Retinal pigment epithelial cell (primary cell): Measurements from ENCODE around the gene KRT71.

Source experiments
- DNase-seq: peaks from one replicate; pipeline ENCODE4 v3.0.0-alpha.2; 2010; ENCODE audit warnings: low read depth
- H3K4me3 ChIP-seq: 2 replicates; pipeline ENCODE4 v1.5.1; 2011; ENCODE audit warnings: mild to moderate bottlenecking, low read length, control low read depth, moderate library complexity
- TF ChIP-seq, protein P1 (sequence below): conservative IDR thresholded peaks from 2 replicates; pipeline ENCODE4 v1.5.1; 2011; ENCODE audit warnings: low read depth, low read length, control low read depth, inconsistent platforms

Gene KRT71

DNA sequence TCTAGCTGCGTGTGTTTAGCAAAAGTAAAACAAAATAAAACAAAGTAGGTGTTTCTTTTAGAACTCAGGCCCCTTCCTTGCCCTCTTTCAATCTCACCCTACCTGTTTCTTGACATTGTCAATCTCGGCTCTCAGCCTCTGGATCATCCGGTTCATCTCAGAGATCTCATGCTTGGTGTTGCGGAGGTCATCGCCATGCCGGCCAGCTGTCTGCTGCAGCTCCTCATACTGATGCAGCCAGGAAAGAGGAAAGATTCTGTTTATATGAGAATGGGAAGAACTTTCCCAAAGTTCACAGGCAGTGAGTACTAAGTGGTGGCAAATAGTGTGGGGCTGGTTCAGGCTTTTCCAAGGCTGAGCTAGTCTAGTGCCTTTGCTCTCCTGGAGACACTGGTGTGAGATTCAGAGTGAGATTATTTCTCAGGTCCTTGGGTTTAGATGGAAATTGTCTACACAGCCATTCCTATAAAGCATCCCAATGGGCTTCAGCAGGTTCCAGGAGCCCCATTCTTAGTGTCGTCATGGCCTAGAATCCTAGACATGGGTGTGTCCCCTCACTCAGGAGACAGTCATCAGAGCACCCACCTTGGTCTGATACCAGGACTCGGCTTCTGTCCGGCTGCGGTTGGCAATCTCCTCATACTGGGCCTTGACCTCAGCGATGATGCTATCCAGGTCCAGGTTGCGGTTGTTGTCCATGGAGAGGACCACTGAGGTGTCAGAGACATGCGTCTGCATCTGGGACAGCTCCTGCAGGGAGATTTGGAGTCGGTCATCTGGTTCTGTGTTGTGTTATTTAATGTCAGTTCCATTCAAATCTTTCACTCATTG, 35.7 kb downstream of the KRT71 start:
- TF ChIP-seq, protein P1, sequence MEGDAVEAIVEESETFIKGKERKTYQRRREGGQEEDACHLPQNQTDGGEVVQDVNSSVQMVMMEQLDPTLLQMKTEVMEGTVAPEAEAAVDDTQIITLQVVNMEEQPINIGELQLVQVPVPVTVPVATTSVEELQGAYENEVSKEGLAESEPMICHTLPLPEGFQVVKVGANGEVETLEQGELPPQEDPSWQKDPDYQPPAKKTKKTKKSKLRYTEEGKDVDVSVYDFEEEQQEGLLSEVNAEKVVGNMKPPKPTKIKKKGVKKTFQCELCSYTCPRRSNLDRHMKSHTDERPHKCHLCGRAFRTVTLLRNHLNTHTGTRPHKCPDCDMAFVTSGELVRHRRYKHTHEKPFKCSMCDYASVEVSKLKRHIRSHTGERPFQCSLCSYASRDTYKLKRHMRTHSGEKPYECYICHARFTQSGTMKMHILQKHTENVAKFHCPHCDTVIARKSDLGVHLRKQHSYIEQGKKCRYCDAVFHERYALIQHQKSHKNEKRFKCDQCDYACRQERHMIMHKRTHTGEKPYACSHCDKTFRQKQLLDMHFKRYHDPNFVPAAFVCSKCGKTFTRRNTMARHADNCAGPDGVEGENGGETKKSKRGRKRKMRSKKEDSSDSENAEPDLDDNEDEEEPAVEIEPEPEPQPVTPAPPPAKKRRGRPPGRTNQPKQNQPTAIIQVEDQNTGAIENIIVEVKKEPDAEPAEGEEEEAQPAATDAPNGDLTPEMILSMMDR: no peak
- no peak overlapping the region for H3K4me3 ChIP-seq
- no peak for DNase-seq

DNA sequence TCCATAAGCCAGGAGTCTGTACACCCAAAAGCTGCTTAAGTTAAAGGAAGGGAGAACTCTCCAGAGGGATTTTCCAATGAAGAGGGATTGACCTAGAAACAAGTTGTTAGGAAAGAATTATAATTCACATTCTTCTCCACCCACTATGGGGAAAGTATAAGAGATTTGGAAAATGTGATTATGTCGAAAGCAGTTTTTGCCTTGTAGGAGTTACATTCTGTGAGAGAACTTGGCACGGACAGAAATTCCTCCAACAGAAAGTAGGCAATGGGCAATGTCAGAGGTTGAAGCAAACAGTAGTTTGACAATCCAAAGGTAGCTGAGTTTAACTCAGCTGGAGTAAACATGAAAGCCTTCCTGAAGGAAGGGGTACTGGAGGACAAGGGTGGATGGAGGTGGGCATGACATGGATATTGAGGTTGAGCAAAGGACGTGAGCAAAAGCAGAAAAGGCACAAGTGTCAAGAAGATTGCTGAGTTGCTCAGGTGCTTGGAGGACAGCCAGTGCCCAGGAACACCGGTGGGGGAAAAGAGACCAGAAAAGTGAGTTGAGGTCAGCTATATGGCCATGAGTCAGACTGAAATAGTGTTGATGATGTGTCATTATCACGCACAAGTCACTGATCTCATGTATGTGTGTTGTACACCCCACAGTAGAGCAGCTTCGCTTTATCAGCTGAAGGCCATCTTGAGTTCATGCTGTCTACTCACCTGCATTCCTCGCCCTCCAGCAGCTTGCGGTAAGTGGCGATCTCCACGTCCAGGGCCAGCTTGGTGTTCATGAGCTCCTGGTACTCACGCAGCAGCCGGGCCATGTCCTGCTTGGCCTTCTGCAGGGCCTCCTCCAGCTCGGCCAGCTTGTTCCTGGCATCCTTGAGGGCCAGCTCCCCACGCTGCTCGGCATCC, 36.8 kb downstream of the KRT71 start:
- DNase-seq: no peak
- TF ChIP-seq, protein P1: no peak
- no peak overlapping the region for H3K4me3 ChIP-seq

GRCh38 chr12:52515319-52515646, 37.7 kb downstream of the KRT71 start:
- H3K4me3 ChIP-seq: no peak overlapping the region
- TF ChIP-seq, protein P1: no peak
- DNase-seq: no peak

GRCh38 chr12:52514471-52515318, 38.2 kb downstream of the KRT71 start:
- no peak overlapping the region for H3K4me3 ChIP-seq
- no peak for DNase-seq
- TF ChIP-seq, protein P1: no peak

GRCh38 chr12:52513736-52514135, 39.2 kb downstream of the KRT71 start:
- TF ChIP-seq, protein P1: no peak
- DNase-seq: no peak
- no peak overlapping the region for H3K4me3 ChIP-seq

DNA sequence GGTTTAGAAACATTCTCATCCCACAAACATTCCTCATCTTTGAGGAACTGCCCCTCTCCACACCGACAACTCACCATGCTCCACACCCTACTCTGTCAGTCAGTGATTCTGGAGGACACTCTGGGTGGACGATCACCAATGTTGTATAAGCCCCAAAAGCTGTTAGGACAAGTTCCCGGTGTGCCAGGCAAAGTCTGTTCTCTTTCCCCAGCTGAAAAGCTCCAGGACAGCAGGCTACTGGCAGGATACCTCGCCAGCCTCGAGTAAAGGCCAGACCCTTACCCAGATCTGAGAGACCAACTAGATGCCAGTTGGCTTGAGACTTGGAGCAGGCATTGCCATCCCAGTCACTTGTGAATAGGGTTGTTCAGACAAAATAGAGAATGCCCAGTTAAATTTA, 44.7 kb downstream of the KRT71 start:
- TF ChIP-seq, protein P1: no peak
- no peak for DNase-seq
- H3K4me3 ChIP-seq: no peak overlapping the region
